GM12878 (cell line): ENCODE results near the gene QPRT. TPM values are rescaled to one million over a fixed set of nuclear protein-coding genes. Genes with fewer than 3 reads are reported as not detected.

Experiments used
- ATAC-seq: fragments of 200-7000 bp; cut with Tn5 transposase; 3 replicates; pipeline ENCODE4 v1.9.1; 2020; ENCODE audit warnings: mild to moderate bottlenecking, moderate library complexity
- BruUV-seq: library from RNA; stranded (reverse); fragments of 400-500 nt; replicated peaks from 2 replicates; lab custom pipeline; 2021; lab: Mats Ljungman, UMichigan
- CTCF ChIA-PET: fragments of 300-600 bp; sonication (Branson Sonifier 250); formaldehyde crosslinking; extraction: SDS; loops from one replicate; lab custom pipeline; 2021; ENCODE audit warnings: inconsistent platforms; lab: Yijun Ruan, JAX
- POLR2A ChIA-PET: fragments of 350-600 bp; formaldehyde crosslinking; extraction: SDS; loops from one replicate; lab custom pipeline; 2021; ENCODE audit warnings: inconsistent platforms; lab: Charles Lee
- RAD21 ChIA-PET: fragments of 300-600 bp; sonication (Branson Sonifier 250); formaldehyde crosslinking; loops from one replicate; lab custom pipeline; 2023; ENCODE audit warnings: antibody characterized with exemption; ENCODE audit not compliant: unreplicated experiment; lab: Charles Lee
- SMC1A ChIA-PET: fragments of 300-600 bp; sonication (Branson Sonifier 250); formaldehyde crosslinking; loops from one replicate; lab custom pipeline; 2023; ENCODE audit not compliant: unreplicated experiment, uncharacterized antibody; lab: Charles Lee
- DNase-seq: peaks from one replicate; pipeline ENCODE4 v3.0.0-alpha.2; 2011; ENCODE audit warnings: low read depth, low spot score
- FAIRE-seq: peaks from 3 replicates; lab custom pipeline; 2011; peaks lifted over from hg19 to GRCh38; lab: Jason Lieb, UNC
- H2AFZ ChIP-seq: 2 replicates; pipeline ENCODE4 v1.6.0; 2011; ENCODE audit warnings: low read depth, low read length, control low read depth; ENCODE audit not compliant: control insufficient read depth
- H3K27ac ChIP-seq: 2 replicates; pipeline ENCODE4 v1.5.1; 2011; ENCODE audit warnings: control low read depth; ENCODE audit not compliant: control insufficient read depth, insufficient read depth
- H3K27me3 ChIP-seq, 2 experiments: replicated peaks in 1 of 2; 2 replicates each; pipeline versions ENCODE4 v1.6.0 to v1.6.1; 2011; ENCODE audit warnings: low read length in 1 of 2; ENCODE audit not compliant: control insufficient read depth in 2 of 2, insufficient read depth in 2 of 2
- H3K36me3 ChIP-seq, 2 experiments: 2 replicates each; pipeline ENCODE4 v1.5.1; 2011; ENCODE audit warnings: low read length in 1 of 2; ENCODE audit not compliant: control insufficient read depth in 2 of 2, insufficient read depth in 2 of 2
- H3K4me1 ChIP-seq: 2 replicates; pipeline ENCODE4 v1.6.1; 2011; ENCODE audit warnings: mild to moderate bottlenecking, low read length, moderate library complexity, mixed read lengths; ENCODE audit not compliant: control insufficient read depth, insufficient read depth
- H3K4me2 ChIP-seq: 2 replicates; pipeline ENCODE4 v1.6.0; 2011; ENCODE audit warnings: control low read depth; ENCODE audit not compliant: control insufficient read depth, insufficient read depth
- H3K4me3 ChIP-seq: fragments of 200-600 bp; sonication (generic); 2 replicates; pipeline ENCODE4 v1.5.1; 2016
- H3K79me2 ChIP-seq: 2 replicates; pipeline ENCODE4 v1.6.0; 2011; ENCODE audit warnings: low read length; ENCODE audit not compliant: control insufficient read depth, insufficient read depth
- H3K9ac ChIP-seq: 2 replicates; pipeline ENCODE4 v1.8.0; 2011; ENCODE audit warnings: low read length, control low read depth, mixed read lengths; ENCODE audit not compliant: control insufficient read depth, insufficient read depth
- H3K9me3 ChIP-seq: replicated peaks from 3 replicates; pipeline ENCODE4 v1.5.1; 2011; ENCODE audit warnings: mild to moderate bottlenecking, low read length; ENCODE audit not compliant: control insufficient read depth, insufficient read depth
- H4K20me1 ChIP-seq: 2 replicates; pipeline ENCODE4 v1.6.0; 2011; ENCODE audit not compliant: control insufficient read depth, insufficient read depth
- BCLAF1 ChIP-seq: fragments of 450-650 bp; IDR thresholded peaks from 2 replicates; pipeline ENCODE4 v1.6.1; 2017; ENCODE audit warnings: antibody characterized with exemption, mild to moderate bottlenecking, moderate library complexity
- CHD2 ChIP-seq: IDR thresholded peaks from 2 replicates; pipeline ENCODE4 v1.6.1; 2011; ENCODE audit warnings: low read depth, low read length, improper control_type of control experiment, borderline replicate concordance
- CTCF ChIP-seq, 3 experiments: IDR thresholded peaks in 2 of 3; conservative IDR thresholded peaks in 1 of 3; 2 replicates each; pipeline ENCODE4 v1.5.1; 2011; ENCODE audit warnings: low read depth in 3 of 3, low read length in 3 of 3, mild to moderate bottlenecking in 3 of 3, control low read depth in 2 of 3, moderate library complexity in 2 of 3, inconsistent platforms in 1 of 3, mixed read lengths in 1 of 3; ENCODE audit not compliant: control insufficient read depth in 2 of 3, insufficient read depth in 1 of 3; ENCODE audit errors: extremely low read depth in 1 of 3
- IKZF1 ChIP-seq: fragments of 450-650 bp; conservative IDR thresholded peaks from 2 replicates; pipeline ENCODE4 v1.6.1; 2017; ENCODE audit warnings: antibody characterized with exemption, mild to moderate bottlenecking
- MEF2B ChIP-seq: fragments of 450-650 bp; IDR thresholded peaks from 2 replicates; pipeline ENCODE4 v1.6.1; 2018; ENCODE audit warnings: mild to moderate bottlenecking, moderate library complexity; ENCODE audit not compliant: partially characterized antibody, poor library complexity, severe bottlenecking
- RAD21 ChIP-seq: IDR thresholded peaks from 2 replicates; pipeline ENCODE4 v1.6.1; 2011; ENCODE audit warnings: mild to moderate bottlenecking, low read depth, low read length, moderate library complexity; ENCODE audit not compliant: insufficient read depth
- SMC3 ChIP-seq: IDR thresholded peaks from 2 replicates; pipeline ENCODE4 v1.6.1; 2011; ENCODE audit warnings: low read length, improper control_type of control experiment, borderline replicate concordance
- YY1 ChIP-seq: IDR thresholded peaks from 2 replicates; pipeline ENCODE4 v1.6.1; 2011; ENCODE audit warnings: low read depth, mild to moderate bottlenecking, low read length
- WGBS: methylation state at CpG from one replicate; pipeline ENCODE4 v1.1.6; 2016; ENCODE audit warnings: low lambda C conversion rate; ENCODE audit not compliant: insufficient replicate concordance, insufficient coverage; ENCODE audit errors: missing lambda C conversion rate; 5-methylcytosine and 5-hydroxymethylcytosine counted together
- in situ Hi-C: fragments of 300-500 bp; cut with MboI; formaldehyde crosslinking; loops from 9 replicates; pipeline ENCODE4 v1.14.3; 2018; ENCODE audit warnings: mixed read lengths
- intact Hi-C: fragments of 100-400 bp; cut with micrococcal nuclease; formaldehyde crosslinking; loops from one replicate; pipeline ENCODE4 v1.14.2; 2022; ENCODE audit not compliant: unreplicated experiment
- polyA plus RNA-seq, 11 experiments: library from polyadenylated mRNA; depleted of rRNA in 4 of 11; unstranded in 6 of 11; stranded (reverse) in 5 of 11; fragments of >200 nt; fragmentation: Nextera tagmentation in 4 of 11; fragmentation: Illumina TruSeq in 1 of 11; extraction: Ambion mirVana in 4 of 11; extraction: Trizol in 1 of 11; gene quantifications; 1 replicate in 1 of 11; 2 replicates in 10 of 11; pipeline versions ENCODE4 v1.2.1 to v1.2.3, GENCODE V29; 2011 to 2016; ENCODE audit warnings: inconsistent platforms in 2 of 11, missing spikeins in 2 of 11, low read depth in 1 of 11
- total RNA-seq, 4 experiments: library from RNA; depleted of rRNA in 3 of 4; stranded (reverse); fragments of >200 nt in 3 of 4; fragmentation: Illumina TruSeq in 1 of 4; extraction: Trizol in 1 of 4; gene quantifications; 2 replicates each; pipeline versions ENCODE4 v1.2.1 to v1.2.3, GENCODE V29; 2013 to 2021

QPRT gene
- total and polyA plus RNA-seq, 10 of the 15 experiments (the other 5 are each of a cell fraction or from before 2014, with no cell fraction given), result 2.7 to 43.0 (median 31.3) TPM

- ChIA-PET POLR2A (interaction anchor here (0.6 to 2.6 kb wide), 5 partner anchors 9 to 985 kb away, joined by 3 to 10 read pairs (median 3); partner anchors contain the start of gene SPN), RAD21 (interaction anchor here (0.6 to 2.5 kb wide), 18 partner anchors 10 to 148 kb away, joined by 3 to 11 read pairs (median 4); partner anchors contain the start of genes PAGR1 and SPN), SMC1A (interaction anchor here (0.7 to 2.8 kb wide), 17 partner anchors 9 to 332 kb away, joined by 3 to 11 read pairs (median 5); partner anchors contain the start of gene PAGR1), CTCF (interaction anchor here (0.6 to 5.2 kb wide), 27 partner anchors 9 to 332 kb away, joined by 3 to 27 read pairs (median 5); partner anchors contain the start of genes KIF22, PAGR1 and QPRT)
- Histone ChIP-seq H3K4me3 (no peak overlapping the region), H3K27me3 (no peaks in the 10 kb centered on the region), H3K27ac (no peak overlapping the region), H3K9me3 (peaks cover 1% of the 10 kb centered on the region; the same call in 2 of the 3 replicates), H4K20me1 (no peaks in the 10 kb centered on the region), H3K4me2 (no peak overlapping the region), H2AFZ (no peak overlapping the region), H3K36me3 (no peaks in the 10 kb centered on the region; a peak in 1 of 4 replicates), H3K9ac (no peak overlapping the region), H3K79me2 (no peaks in the 10 kb centered on the region), H3K4me1 (peaks cover 13% of the 10 kb centered on the region)
- DNase-seq (no peak), ATAC-seq (peak; percentile 54), FAIRE-seq (no peak)
- intact Hi-C loops (loop anchor here (1.0 to 5.0 kb wide), 5 partner anchors 21 to 322 kb away; partner anchors contain the start of genes C16orf92, KIF22 and MAZ), in situ Hi-C loops (no loop called here)
- peak; percentile 71 for TF ChIP-seq SMC3
- no peak for TF ChIP-seq MEF2B
- TF ChIP-seq CTCF (IDR thresholded peaks at IDR 0.05 in 2 of 3, conservative IDR thresholded peaks at IDR 0.05 in 1 of 3; ENCODE audit: control insufficient read depth in 2 of 3, extremely low read depth in 1 of 3, insufficient read depth in 1 of 3, low read depth in 3 of 3, low read length in 3 of 3), result peak; percentile 69 to 76 (median 73)
- TF ChIP-seq IKZF1, result peak; percentile 41; the same call in 1 of the 2 replicates
- peak; percentile 87 for TF ChIP-seq RAD21
- peak; percentile 59; the same call in 1 of the 2 replicates for TF ChIP-seq YY1
- TF ChIP-seq BCLAF1, result no peak
- TF ChIP-seq CHD2, result no peak
- WGBS, result 15% methylated on average over 14 of the region's 14 CpGs
- BruUV-seq, result no TSS peak
Measured at GRCh38 chr16:29700253-29700987, 21.4 kb downstream of the QPRT start.
